ENCODE data around the gene LYVE1. TPM values are rescaled to one million over a fixed set of nuclear protein-coding genes. Genes with fewer than 3 reads are reported as not detected.

The LYVE1 gene
- total and polyA plus RNA-seq, 4 donors = 22.5 to 70.8 (median 36.9) TPM

DNA sequence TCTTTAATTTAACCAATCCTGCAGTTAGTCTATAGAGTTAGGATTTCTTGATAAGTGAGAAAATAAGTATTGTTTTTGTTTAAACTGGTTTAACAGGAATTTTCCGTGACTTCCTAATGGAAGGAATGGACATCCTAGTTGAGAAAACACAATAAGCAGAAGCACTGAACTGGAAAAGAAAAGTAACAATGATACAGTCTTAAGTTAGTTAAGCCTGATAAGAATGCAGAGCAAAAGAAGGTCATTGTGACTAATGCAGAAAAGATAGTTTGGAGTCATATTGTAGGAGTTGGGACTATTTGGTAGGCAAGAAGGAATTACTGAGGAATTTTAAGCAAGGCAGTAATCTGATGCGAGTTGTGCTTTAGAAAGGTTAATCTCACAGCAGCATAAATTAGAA, 39.2 kb downstream of the LYVE1 start:
- peaks cover 0 to 5% (median 0%) of the 10 kb centered on the region in 5 donors for H3K4me1 ChIP-seq (ENCODE audit: control insufficient read depth in 5 of 5, insufficient read depth in 5 of 5, low read length in 5 of 5)
- no peak for ATAC-seq (ENCODE audit: insufficient read depth, low FRiP score)
- no peak overlapping the region for H3K4me3 ChIP-seq
- H3K27ac ChIP-seq (ENCODE audit: low read depth in 1 of 2, low read length in 1 of 2) = no peak overlapping the region
- H3K9me3 ChIP-seq (ENCODE audit: control insufficient read depth in 4 of 4, insufficient read depth in 3 of 4, low read length in 3 of 4) = no peaks in the 10 kb centered on the region
- H3K9ac ChIP-seq (ENCODE audit: insufficient read depth in 1 of 2, low read length in 2 of 2) = no peak overlapping the region
- TF ChIP-seq, protein P1, sequence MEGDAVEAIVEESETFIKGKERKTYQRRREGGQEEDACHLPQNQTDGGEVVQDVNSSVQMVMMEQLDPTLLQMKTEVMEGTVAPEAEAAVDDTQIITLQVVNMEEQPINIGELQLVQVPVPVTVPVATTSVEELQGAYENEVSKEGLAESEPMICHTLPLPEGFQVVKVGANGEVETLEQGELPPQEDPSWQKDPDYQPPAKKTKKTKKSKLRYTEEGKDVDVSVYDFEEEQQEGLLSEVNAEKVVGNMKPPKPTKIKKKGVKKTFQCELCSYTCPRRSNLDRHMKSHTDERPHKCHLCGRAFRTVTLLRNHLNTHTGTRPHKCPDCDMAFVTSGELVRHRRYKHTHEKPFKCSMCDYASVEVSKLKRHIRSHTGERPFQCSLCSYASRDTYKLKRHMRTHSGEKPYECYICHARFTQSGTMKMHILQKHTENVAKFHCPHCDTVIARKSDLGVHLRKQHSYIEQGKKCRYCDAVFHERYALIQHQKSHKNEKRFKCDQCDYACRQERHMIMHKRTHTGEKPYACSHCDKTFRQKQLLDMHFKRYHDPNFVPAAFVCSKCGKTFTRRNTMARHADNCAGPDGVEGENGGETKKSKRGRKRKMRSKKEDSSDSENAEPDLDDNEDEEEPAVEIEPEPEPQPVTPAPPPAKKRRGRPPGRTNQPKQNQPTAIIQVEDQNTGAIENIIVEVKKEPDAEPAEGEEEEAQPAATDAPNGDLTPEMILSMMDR (IDR thresholded peaks at IDR 0.05; ENCODE audit: control extremely low read depth, extremely low read depth) = no peak
- 96 to 98% methylated on average over 2 of the region's 2 CpGs for WGBS, 2 donors
- H3K36me3 ChIP-seq (ENCODE audit: control insufficient read depth in 4 of 4, insufficient read depth in 4 of 4, low read length in 4 of 4) = peaks cover 5 to 35% (median 25%) of the 10 kb centered on the region in 4 donors
- no peak for DNase-seq
- H3K27me3 ChIP-seq (ENCODE audit: control insufficient read depth in 3 of 3, insufficient read depth in 3 of 3, low read length in 2 of 3) = no peaks in the 10 kb centered on the region

DNA sequence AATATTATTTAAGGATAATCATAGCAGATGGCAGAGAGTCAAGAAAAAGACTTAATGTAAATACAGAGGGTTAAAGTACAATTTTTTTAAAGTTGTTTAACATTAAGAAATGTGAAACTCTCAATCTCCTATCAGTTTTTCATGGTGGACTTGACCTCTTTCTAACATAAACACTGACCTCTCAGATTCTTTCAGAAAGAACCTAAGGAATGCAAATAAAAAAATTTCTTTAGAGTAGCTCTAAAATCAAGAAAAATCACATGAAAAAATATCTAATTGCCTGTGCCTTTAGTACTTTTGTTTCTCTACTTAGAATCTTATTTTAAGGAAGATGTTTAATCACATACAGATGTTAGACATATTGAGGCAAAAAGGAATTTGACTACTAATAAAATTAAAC, 40.3 kb downstream of the LYVE1 start:
- DNase-seq (peak in 1 of 3 donors; percentile 12), ATAC-seq (ENCODE audit: insufficient read depth, low FRiP score) (no peak)
- Histone ChIP-seq H3K9me3 (ENCODE audit: control insufficient read depth in 4 of 4, insufficient read depth in 3 of 4, low read length in 3 of 4) (no peaks in the 10 kb centered on the region), H3K4me1 (ENCODE audit: control insufficient read depth in 5 of 5, insufficient read depth in 5 of 5, low read length in 5 of 5) (peaks cover 0 to 5% (median 0%) of the 10 kb centered on the region in 5 donors), H3K36me3 (ENCODE audit: control insufficient read depth in 4 of 4, insufficient read depth in 4 of 4, low read length in 4 of 4) (peaks cover 5 to 34% (median 24%) of the 10 kb centered on the region in 4 donors), H3K9ac (ENCODE audit: insufficient read depth in 1 of 2, low read length in 2 of 2) (no peak overlapping the region), H3K27ac (ENCODE audit: low read depth in 1 of 2, low read length in 1 of 2) (no peak overlapping the region), H3K27me3 (ENCODE audit: control insufficient read depth in 3 of 3, insufficient read depth in 3 of 3, low read length in 2 of 3) (no peaks in the 10 kb centered on the region), H3K4me3 (no peak overlapping the region)
- TF ChIP-seq, protein P1 (IDR thresholded peaks at IDR 0.05; ENCODE audit: control extremely low read depth, extremely low read depth) = no peak

DNA sequence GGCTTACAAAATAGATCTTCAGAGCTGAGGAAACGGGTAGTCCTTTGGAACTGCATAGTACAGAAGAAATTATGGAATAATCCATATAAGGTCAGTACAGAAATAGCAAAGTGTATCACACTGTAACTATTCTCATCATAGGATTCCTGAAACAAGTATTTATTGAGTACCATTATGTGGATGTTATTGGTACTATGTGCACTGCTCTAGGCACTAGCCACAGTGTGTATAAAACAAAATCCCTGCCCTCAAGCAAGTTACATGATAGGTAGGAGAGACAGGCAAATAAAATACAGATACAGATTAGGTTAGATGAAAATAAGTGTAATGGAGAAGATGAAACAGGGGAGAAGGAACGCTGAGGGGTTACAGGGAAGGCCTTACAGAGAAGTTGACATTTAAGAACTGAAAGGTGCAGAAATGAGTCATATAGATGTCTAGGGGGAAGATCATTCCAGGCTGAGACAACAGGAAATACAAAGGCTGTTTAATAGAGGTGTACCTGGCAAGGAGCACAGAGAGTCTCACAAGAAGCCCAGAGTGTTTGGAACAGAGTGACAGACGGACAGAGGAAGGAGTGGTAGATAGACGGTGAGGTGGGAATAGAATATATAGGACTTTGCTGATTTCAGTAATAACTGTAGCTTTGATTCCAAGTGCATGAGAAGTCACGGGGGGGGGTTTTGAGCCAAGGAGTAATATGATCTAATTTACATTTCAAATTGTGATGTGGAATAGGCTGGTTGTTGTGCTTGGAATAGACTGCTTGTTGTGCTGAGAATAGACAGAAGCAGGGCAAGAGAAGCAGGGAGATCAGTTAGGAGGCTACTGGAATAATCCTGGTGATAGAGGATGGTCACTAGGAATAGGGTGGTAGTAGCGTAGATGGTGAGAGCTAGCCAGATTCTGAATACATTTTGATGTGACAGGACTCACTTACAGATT, 41.2 kb downstream of the LYVE1 start:
- Histone ChIP-seq H3K36me3 (ENCODE audit: control insufficient read depth in 4 of 4, insufficient read depth in 4 of 4, low read length in 4 of 4) (peaks cover 5 to 39% (median 25%) of the 10 kb centered on the region in 4 donors), H3K9me3 (ENCODE audit: control insufficient read depth in 4 of 4, insufficient read depth in 3 of 4, low read length in 3 of 4) (no peaks in the 10 kb centered on the region), H3K9ac (ENCODE audit: insufficient read depth in 1 of 2, low read length in 2 of 2) (no peak overlapping the region), H3K4me1 (ENCODE audit: control insufficient read depth in 5 of 5, insufficient read depth in 5 of 5, low read length in 5 of 5) (peaks cover 0 to 5% (median 1%) of the 10 kb centered on the region in 5 donors), H3K4me3 (no peak overlapping the region), H3K27me3 (ENCODE audit: control insufficient read depth in 3 of 3, insufficient read depth in 3 of 3, low read length in 2 of 3) (no peaks in the 10 kb centered on the region), H3K27ac (ENCODE audit: low read depth in 1 of 2, low read length in 1 of 2) (no peak overlapping the region)
- ATAC-seq (ENCODE audit: insufficient read depth, low FRiP score) (no peak), DNase-seq (no peak)
- WGBS, 2 donors = 86 to 89% methylated on average over 6 of the region's 6 CpGs
- TF ChIP-seq, protein P1 (IDR thresholded peaks at IDR 0.05; ENCODE audit: control extremely low read depth, extremely low read depth) = no peak
